Activated CD4-positive, alpha-beta T cell treated with anti-CD3 and anti-CD28 coated beads, Interleukin-2, amount 10 ng/mL, durations not matched to agents 7 days and 5 days (primary cell): ENCODE results near the gene SLC8B1. TPM values are rescaled to one million over a fixed set of nuclear protein-coding genes. Genes with fewer than 3 reads are reported as not detected.
A peak's percentile ranks its signal among the peaks of the same experiment; 100 is the strongest.

Experiments
- CTCF ChIA-PET: fragments of 350-600 bp; sonication (Branson Sonifier 250); formaldehyde crosslinking; loops from one replicate; lab custom pipeline; 2021; ENCODE audit warnings: antibody characterized with exemption; lab: Charles Lee
- POLR2A ChIA-PET: fragments of 350-600 bp; sonication (Branson Sonifier 250); formaldehyde crosslinking; loops from one replicate; lab custom pipeline; 2021; ENCODE audit warnings: antibody characterized with exemption; lab: Charles Lee
- DNase-seq: peaks from one replicate; pipeline ENCODE4 v3.0.0-alpha.2; 2020
- H3K27ac Mint-ChIP-seq: one replicate; pipeline ENCODE4 v1.8.0; 2021; ENCODE audit warnings: mild to moderate bottlenecking, moderate library complexity, mixed read lengths
- H3K27me3 Mint-ChIP-seq: one replicate; pipeline ENCODE4 v1.8.0; 2021; ENCODE audit warnings: mixed read lengths
- H3K36me3 Mint-ChIP-seq: one replicate; pipeline ENCODE4 v1.8.0; 2021; ENCODE audit warnings: low read depth, mixed read lengths
- H3K4me1 Mint-ChIP-seq: one replicate; pipeline ENCODE4 v1.8.0; 2021; ENCODE audit warnings: mixed read lengths
- H3K4me3 Mint-ChIP-seq: one replicate; pipeline ENCODE4 v1.8.0; 2021; ENCODE audit warnings: mild to moderate bottlenecking, moderate library complexity, mixed read lengths
- H3K9me3 Mint-ChIP-seq: one replicate; pipeline ENCODE4 v1.8.0; 2021; ENCODE audit warnings: mixed read lengths
- total RNA-seq, 2 experiments: library from RNA; stranded (reverse); gene quantifications; one replicate each; pipeline ENCODE4 v1.2.3, GENCODE V29; 2021

SLC8B1 gene
- total RNA-seq, 2 experiments from 2014 or later: 27.7 to 33.2 TPM

DNA sequence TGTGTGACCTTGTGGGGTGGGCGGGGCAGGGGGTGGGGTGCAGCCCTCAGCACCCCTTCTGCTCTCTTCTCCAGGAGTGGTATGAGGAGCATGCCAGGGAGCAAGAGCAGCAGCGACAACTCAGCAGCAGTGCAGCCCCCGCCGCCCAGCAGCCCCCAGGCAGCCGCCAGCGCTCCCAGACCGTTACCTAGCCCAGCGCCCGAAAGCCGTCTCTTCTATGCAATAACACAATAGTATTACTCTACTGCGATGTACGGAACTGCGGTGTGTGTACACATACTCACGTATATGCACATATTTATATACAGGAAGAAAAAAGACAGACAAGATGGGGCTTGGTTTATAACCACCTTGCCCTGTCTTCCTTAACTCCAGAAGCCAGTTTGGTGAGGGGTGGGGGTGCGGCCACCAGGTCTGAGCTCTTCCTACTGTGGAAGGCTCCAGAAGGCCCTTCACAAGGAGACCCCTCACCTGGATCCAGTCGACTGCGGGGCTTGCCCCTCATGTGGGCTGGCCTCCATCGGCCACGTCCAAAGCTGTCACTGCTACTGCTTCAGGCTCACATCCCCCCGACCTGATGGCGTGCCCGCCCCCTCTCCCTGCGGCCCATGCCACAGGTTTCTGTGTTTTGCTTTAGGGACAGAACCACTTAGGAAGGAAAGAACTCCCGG lies 38.9 kb downstream of the SLC8B1 start:
- no peak overlapping the region for H3K27ac Mint-ChIP-seq
- H3K36me3 Mint-ChIP-seq: no peaks in the 10 kb centered on the region
- no peaks in the 10 kb centered on the region for H3K27me3 Mint-ChIP-seq
- no peak for DNase-seq
- POLR2A ChIA-PET: no interaction called here
- H3K9me3 Mint-ChIP-seq: no peaks in the 10 kb centered on the region
- H3K4me3 Mint-ChIP-seq: no peak overlapping the region
- CTCF ChIA-PET: interaction anchor here (0.6 kb wide), 2 partner anchors 11 to 29 kb away, joined by 4 to 5 read pairs; no protein-coding TSS in a partner anchor
- no peaks in the 10 kb centered on the region for H3K4me1 Mint-ChIP-seq

DNA sequence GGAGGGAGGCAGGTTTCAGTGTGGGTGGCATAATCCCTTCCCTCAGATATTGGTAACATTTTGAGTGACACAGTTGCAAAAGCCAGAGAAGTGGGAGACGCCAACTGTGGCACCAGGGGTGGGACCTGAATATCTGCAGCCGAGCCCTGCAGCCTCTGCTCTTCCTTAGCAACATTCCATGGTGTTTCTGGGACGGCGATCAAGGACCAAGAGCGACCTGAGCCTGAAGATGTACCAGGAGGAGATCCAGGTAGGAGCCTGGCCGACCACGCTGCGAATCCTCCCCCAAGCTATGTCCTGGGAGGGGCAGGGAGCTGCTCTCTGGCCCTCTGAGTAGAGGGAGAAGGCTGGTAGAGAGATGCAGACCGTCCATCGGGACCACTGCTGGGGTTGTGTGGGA lies 41.8 kb downstream of the SLC8B1 start:
- no peak overlapping the region for H3K27ac Mint-ChIP-seq
- H3K4me3 Mint-ChIP-seq: no peak overlapping the region
- no peaks in the 10 kb centered on the region for H3K9me3 Mint-ChIP-seq
- H3K4me1 Mint-ChIP-seq: no peaks in the 10 kb centered on the region
- no peaks in the 10 kb centered on the region for H3K27me3 Mint-ChIP-seq
- ChIA-PET POLR2A (no interaction called here), CTCF (interaction anchor here (0.9 kb wide), 1 partner anchor 9 kb away, joined by 3 read pairs; no protein-coding TSS in a partner anchor)
- no peaks in the 10 kb centered on the region for H3K36me3 Mint-ChIP-seq
- DNase-seq: no peak

DNA sequence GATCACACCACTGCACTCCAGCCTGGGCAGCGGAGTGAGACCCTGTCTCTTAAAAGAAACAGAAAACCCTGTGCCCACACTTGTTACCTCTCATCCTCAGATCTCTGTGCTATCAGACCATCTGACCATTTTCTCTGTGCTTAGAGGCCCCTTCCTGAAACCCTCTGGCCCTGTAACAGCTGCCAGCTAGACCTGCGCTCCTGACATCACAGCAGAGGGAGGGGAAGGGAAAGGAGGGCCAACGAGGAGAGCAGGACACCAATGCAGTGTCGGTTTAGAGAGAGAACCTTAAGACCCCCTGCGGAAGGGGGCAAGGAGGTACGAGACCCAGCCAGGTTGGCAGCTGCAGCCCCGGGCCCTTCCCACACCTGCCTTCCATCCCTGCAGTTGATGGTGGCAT lies 42.4 kb downstream of the SLC8B1 start:
- ChIA-PET CTCF (no interaction called here), POLR2A (no interaction called here)
- no peaks in the 10 kb centered on the region for H3K27me3 Mint-ChIP-seq
- no peaks in the 10 kb centered on the region for H3K4me1 Mint-ChIP-seq
- no peak overlapping the region for H3K4me3 Mint-ChIP-seq
- DNase-seq: no peak
- H3K9me3 Mint-ChIP-seq: no peaks in the 10 kb centered on the region
- no peak overlapping the region for H3K27ac Mint-ChIP-seq
- no peaks in the 10 kb centered on the region for H3K36me3 Mint-ChIP-seq

DNA sequence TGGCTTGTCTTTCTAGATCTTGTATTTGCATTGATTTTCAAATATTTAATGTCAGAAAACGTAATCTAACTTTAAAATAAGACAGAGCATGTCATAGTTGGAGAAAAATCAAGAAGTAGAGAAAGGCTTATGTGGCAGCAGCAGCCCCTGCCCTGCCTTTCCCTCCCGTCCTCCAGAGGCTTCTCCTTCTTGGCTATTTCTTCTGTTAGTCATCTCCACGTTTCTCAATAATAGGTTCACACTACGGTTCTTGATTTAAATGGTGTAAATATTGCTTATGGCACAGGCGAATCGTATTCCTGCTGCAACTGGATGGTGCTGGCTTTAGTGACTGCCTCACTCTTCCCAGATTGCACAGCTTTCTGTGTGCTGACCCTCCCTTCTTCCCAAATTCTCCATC lies 42.8 kb downstream of the SLC8B1 start:
- H3K9me3 Mint-ChIP-seq: no peaks in the 10 kb centered on the region
- no peak for DNase-seq
- ChIA-PET CTCF (interaction anchor here (0.6 kb wide), 1 partner anchor 93 kb away, joined by 3 read pairs; no protein-coding TSS in a partner anchor), POLR2A (no interaction called here)
- no peaks in the 10 kb centered on the region for H3K4me1 Mint-ChIP-seq
- no peak overlapping the region for H3K4me3 Mint-ChIP-seq
- H3K27ac Mint-ChIP-seq: peak overlapping the region; percentile 19
- H3K27me3 Mint-ChIP-seq: no peaks in the 10 kb centered on the region
- no peaks in the 10 kb centered on the region for H3K36me3 Mint-ChIP-seq

GRCh38 chr12:113291586-113291985 lies 43.3 kb downstream of the SLC8B1 start:
- ChIA-PET POLR2A (no interaction called here), CTCF (interaction anchor here (0.6 kb wide), 1 partner anchor 94 kb away, joined by 3 read pairs; no protein-coding TSS in a partner anchor)
- Mint-ChIP-seq H3K36me3 (no peaks in the 10 kb centered on the region), H3K27ac (no peak overlapping the region), H3K27me3 (no peaks in the 10 kb centered on the region), H3K4me1 (no peaks in the 10 kb centered on the region), H3K9me3 (no peaks in the 10 kb centered on the region), H3K4me3 (no peak overlapping the region)
- no peak for DNase-seq

DNA sequence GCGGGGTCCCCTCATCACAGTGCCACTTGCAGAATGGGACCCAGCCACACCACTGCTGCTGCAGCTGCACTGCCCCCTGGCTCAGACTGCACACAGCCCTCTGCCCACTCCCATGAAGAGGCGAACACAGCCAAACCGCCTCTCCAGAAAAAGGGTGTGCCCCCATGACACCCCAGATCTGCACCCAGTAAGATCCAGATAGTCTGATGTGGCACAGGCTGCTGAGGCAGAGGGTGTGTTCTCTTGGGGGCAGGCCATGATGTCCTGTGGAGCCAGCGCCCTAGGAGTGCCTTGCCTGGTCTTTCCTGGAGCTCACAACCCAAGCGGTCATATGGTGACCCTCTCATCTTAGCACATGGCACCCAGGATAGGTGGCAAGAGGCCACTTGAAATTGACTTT lies 44.4 kb downstream of the SLC8B1 start:
- ChIA-PET POLR2A (no interaction called here), CTCF (interaction anchor here (0.6 to 1.2 kb wide), 2 partner anchors 12 to 69 kb away, joined by 3 read pairs; no protein-coding TSS in a partner anchor)
- Mint-ChIP-seq H3K4me3 (no peak overlapping the region), H3K27ac (no peak overlapping the region), H3K4me1 (no peaks in the 10 kb centered on the region), H3K9me3 (no peaks in the 10 kb centered on the region), H3K27me3 (no peaks in the 10 kb centered on the region), H3K36me3 (no peaks in the 10 kb centered on the region)
- no peak for DNase-seq

DNA sequence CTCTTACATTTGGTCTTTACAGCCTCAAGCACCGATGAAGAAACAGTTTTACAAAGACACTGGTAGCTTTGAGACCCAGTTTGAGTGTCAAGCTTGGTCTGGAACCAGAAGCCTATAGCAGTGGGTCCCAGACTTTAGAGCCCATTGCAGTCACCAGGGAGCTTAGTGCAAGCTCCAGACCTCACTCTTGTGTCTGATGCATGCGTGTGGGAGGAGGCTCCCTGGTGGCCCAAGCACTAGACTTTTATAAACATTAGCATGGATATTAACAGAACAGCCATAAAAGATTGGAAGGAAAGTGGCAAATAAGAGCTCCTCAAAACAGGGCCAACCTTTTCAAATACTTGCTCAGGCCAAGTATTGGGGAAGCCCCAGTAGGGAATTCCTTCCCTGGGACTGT lies 45.5 kb downstream of the SLC8B1 start:
- Mint-ChIP-seq H3K36me3 (no peaks in the 10 kb centered on the region), H3K4me1 (no peaks in the 10 kb centered on the region), H3K27me3 (no peaks in the 10 kb centered on the region), H3K27ac (no peak overlapping the region), H3K9me3 (no peaks in the 10 kb centered on the region), H3K4me3 (no peak overlapping the region)
- ChIA-PET CTCF (interaction anchor here (1.0 kb wide), 1 partner anchor 18 kb away, joined by 3 read pairs; no protein-coding TSS in a partner anchor), POLR2A (no interaction called here)
- no peak for DNase-seq

- no peaks in the 10 kb centered on the region for H3K36me3 Mint-ChIP-seq
- no peak for DNase-seq
- no peak overlapping the region for H3K4me3 Mint-ChIP-seq
- H3K4me1 Mint-ChIP-seq: no peaks in the 10 kb centered on the region
- no peaks in the 10 kb centered on the region for H3K9me3 Mint-ChIP-seq
- no peak overlapping the region for H3K27ac Mint-ChIP-seq
- CTCF ChIA-PET: no interaction called here
- no peaks in the 10 kb centered on the region for H3K27me3 Mint-ChIP-seq
- POLR2A ChIA-PET: no interaction called here
Measured at GRCh38 chr12:113287899-113288282, 47.0 kb downstream of the SLC8B1 start.

DNA sequence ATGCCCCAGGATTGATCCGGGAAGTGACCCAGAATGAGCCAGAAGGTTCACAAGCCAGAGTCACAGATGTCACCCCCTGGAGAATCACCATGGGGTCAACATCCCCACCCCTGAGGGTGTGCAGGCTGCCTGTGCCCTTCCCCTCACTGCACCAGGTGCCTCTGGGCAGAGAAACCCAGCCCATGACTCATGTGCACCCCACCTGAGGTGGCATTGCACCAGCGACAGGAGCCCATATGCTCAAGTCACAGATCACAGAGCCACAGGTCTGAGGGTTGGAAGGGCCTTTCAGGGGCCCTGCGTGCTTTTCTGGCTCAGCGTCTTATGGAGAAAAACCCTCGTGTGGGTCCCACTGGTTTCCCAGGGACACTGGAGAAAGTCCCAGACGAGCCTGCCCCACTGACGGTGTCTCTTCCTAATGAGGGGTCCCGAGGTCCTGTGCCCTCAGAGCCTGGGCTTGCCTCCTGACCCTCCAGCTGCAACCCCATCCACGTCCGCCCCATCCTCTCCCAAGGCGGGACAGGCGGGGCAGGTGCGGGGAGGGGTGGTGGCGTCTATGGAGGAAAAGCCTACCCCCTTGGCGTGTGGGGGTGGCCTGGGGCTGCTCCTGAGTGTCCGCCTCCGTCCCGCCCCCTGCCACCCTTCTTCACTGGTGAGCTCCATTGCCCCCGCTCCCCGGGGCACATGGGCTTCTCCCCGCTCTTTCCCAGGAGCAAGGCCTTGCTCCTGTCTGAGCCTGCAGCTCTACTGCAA lies 47.6 kb downstream of the SLC8B1 start:
- DNase-seq: no peak
- Mint-ChIP-seq H3K4me1 (no peaks in the 10 kb centered on the region), H3K9me3 (no peaks in the 10 kb centered on the region), H3K4me3 (no peak overlapping the region), H3K27ac (no peak overlapping the region), H3K27me3 (no peaks in the 10 kb centered on the region), H3K36me3 (no peaks in the 10 kb centered on the region)
- ChIA-PET POLR2A (no interaction called here), CTCF (no interaction called here)

- no peaks in the 10 kb centered on the region for H3K4me1 Mint-ChIP-seq
- H3K9me3 Mint-ChIP-seq: no peaks in the 10 kb centered on the region
- ChIA-PET POLR2A (no interaction called here), CTCF (no interaction called here)
- H3K27ac Mint-ChIP-seq: peak overlapping the region; percentile 13
- no peak overlapping the region for H3K4me3 Mint-ChIP-seq
- no peaks in the 10 kb centered on the region for H3K36me3 Mint-ChIP-seq
- DNase-seq: no peak
- H3K27me3 Mint-ChIP-seq: no peaks in the 10 kb centered on the region
Measured at GRCh38 chr12:113286712-113287111, 48.2 kb downstream of the SLC8B1 start.

GRCh38 chr12:113285679-113286610 lies 49.0 kb downstream of the SLC8B1 start:
- Mint-ChIP-seq H3K4me1 (no peaks in the 10 kb centered on the region), H3K36me3 (no peaks in the 10 kb centered on the region), H3K4me3 (no peak overlapping the region), H3K27ac (peak overlapping the region; percentile 71), H3K9me3 (no peaks in the 10 kb centered on the region), H3K27me3 (no peaks in the 10 kb centered on the region)
- CTCF ChIA-PET: no interaction called here
- POLR2A ChIA-PET: no interaction called here
- no peak for DNase-seq

DNA sequence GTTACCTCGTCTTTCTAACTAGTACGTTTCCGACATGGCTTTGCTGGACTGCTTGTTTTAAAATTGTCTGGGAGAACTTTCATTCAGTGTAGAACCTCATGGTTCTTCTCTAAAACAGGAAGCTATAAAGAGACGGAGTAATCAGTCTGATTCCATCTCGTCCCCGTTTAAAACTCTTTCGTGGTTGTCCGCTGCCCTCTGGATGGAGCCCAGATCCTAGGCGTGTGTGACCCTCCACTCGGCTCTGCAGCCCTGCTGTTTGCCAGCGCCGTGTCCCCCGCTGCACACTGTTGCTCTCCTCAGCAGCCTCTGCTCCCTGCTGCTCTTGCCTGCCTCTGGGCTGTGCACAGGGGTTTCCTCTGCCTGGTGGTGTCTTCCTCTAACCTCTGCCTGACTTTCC lies 50.2 kb downstream of the SLC8B1 start:
- H3K27ac Mint-ChIP-seq: no peak overlapping the region
- H3K27me3 Mint-ChIP-seq: no peaks in the 10 kb centered on the region
- no peaks in the 10 kb centered on the region for H3K36me3 Mint-ChIP-seq
- POLR2A ChIA-PET: no interaction called here
- no peaks in the 10 kb centered on the region for H3K9me3 Mint-ChIP-seq
- H3K4me3 Mint-ChIP-seq: no peak overlapping the region
- CTCF ChIA-PET: interaction anchor here (1.2 to 1.3 kb wide), 2 partner anchors 10 to 89 kb away, joined by 3 read pairs; no protein-coding TSS in a partner anchor
- H3K4me1 Mint-ChIP-seq: no peaks in the 10 kb centered on the region
- DNase-seq: no peak
